Lower lobe of right lung (tissue), 2 donors: ENCODE results near the gene SLC2A4RG. TPM values are rescaled to one million over a fixed set of nuclear protein-coding genes. Genes with fewer than 3 reads are reported as not detected.

ENCODE experiments used
- ATAC-seq, 2 donors: fragments of 200-7000 bp; cut with Tn5 transposase; one replicate each; pipeline ENCODE4 v1.9.1; 2020 to 2022; ENCODE audit warnings: mild to moderate bottlenecking in 2 of 2, moderate library complexity in 2 of 2
- DNase-seq: peaks from one replicate; pipeline ENCODE4 v3.0.0-alpha.2; 2020
- H3K27ac ChIP-seq: fragments of 200-600 bp; one replicate; pipeline ENCODE4 v1.8.0; 2022
- H3K27me3 ChIP-seq: fragments of 200-600 bp; one replicate; pipeline ENCODE4 v1.8.0; 2022; ENCODE audit warnings: low read depth
- H3K36me3 ChIP-seq: fragments of 200-600 bp; one replicate; pipeline ENCODE4 v1.8.0; 2022; ENCODE audit warnings: mild to moderate bottlenecking
- H3K4me1 ChIP-seq: fragments of 200-600 bp; one replicate; pipeline ENCODE4 v1.8.0; 2022
- H3K4me3 ChIP-seq: fragments of 200-600 bp; one replicate; pipeline ENCODE4 v1.8.0; 2022; ENCODE audit warnings: mild to moderate bottlenecking
- H3K9me3 ChIP-seq: fragments of 200-600 bp; one replicate; pipeline ENCODE4 v1.8.0; 2022
- CTCF ChIP-seq: fragments of 200-600 bp; IDR thresholded peaks from one replicate; pipeline ENCODE4 v1.8.0; 2022; ENCODE audit warnings: antibody characterized with exemption, mild to moderate bottlenecking
- intact Hi-C: fragments of 100-400 bp; cut with DNase I; formaldehyde crosslinking; loops from one replicate; pipeline ENCODE4 v1.11.0; 2022
- total RNA-seq: library from RNA; stranded (reverse); fragmentation: NEBNext Ultra II Directional; extraction: Animal tissue kit (Norgen Biotek cat#: 25700); gene quantifications from one replicate; pipeline ENCODE4 v1.2.1, GENCODE V29; 2021
- donor health status: DM: no; HTN: yes; CAD: no; lungs with severe emphysema.

The SLC2A4RG gene
- total RNA-seq, 1 donor from 2014 or later: 50.5 TPM

GRCh38 chr20:63789836-63790571 is 50.4 kb downstream of the SLC2A4RG start:
- Histone ChIP-seq H3K4me1 (no peaks in the 10 kb centered on the region), H3K27me3 (no peaks in the 10 kb centered on the region), H3K4me3 (no peak overlapping the region), H3K36me3 (peaks cover 21% of the 10 kb centered on the region), H3K27ac (no peak overlapping the region), H3K9me3 (no peaks in the 10 kb centered on the region)
- DNase-seq (no peak), ATAC-seq (no peak)
- intact Hi-C loops: no loop called here
- no peak for TF ChIP-seq CTCF

- DNase-seq (no peak), ATAC-seq (no peak)
- Histone ChIP-seq H3K36me3 (peaks cover 21% of the 10 kb centered on the region), H3K27ac (no peak overlapping the region), H3K4me1 (no peaks in the 10 kb centered on the region), H3K9me3 (no peaks in the 10 kb centered on the region), H3K27me3 (no peaks in the 10 kb centered on the region), H3K4me3 (no peak overlapping the region)
- TF ChIP-seq CTCF: no peak
- intact Hi-C loops: no loop called here
These were observed 51.1 kb downstream of the SLC2A4RG start for GRCh38 chr20:63790572-63791168.

GRCh38 chr20:63791497-63792156 is 52.1 kb downstream of the SLC2A4RG start:
- Histone ChIP-seq H3K4me3 (no peak overlapping the region), H3K27ac (no peak overlapping the region), H3K36me3 (peaks cover 21% of the 10 kb centered on the region), H3K9me3 (no peaks in the 10 kb centered on the region), H3K27me3 (no peaks in the 10 kb centered on the region), H3K4me1 (no peaks in the 10 kb centered on the region)
- DNase-seq: no peak
- TF ChIP-seq CTCF: no peak
- no peak for ATAC-seq
- intact Hi-C loops: no loop called here

GRCh38 chr20:63792866-63793265 is 53.3 kb downstream of the SLC2A4RG start:
- Histone ChIP-seq H3K27me3 (no peaks in the 10 kb centered on the region), H3K27ac (no peak overlapping the region), H3K4me1 (no peaks in the 10 kb centered on the region), H3K36me3 (peaks cover 19% of the 10 kb centered on the region), H3K9me3 (no peaks in the 10 kb centered on the region), H3K4me3 (no peak overlapping the region)
- no peak for ATAC-seq
- intact Hi-C loops: no loop called here
- DNase-seq: no peak
- no peak for TF ChIP-seq CTCF

Other genes starting within 250 kb of the SLC2A4RG start
- gene EEF1A2, start 240.7 kb upstream of the SLC2A4RG start, total RNA-seq: 0.77 TPM
- 305 TPM for gene PPDPF, start 219.0 kb upstream of the SLC2A4RG start, total RNA-seq
- gene PTK6, start 202.4 kb upstream of the SLC2A4RG start, total RNA-seq: 4.2 TPM
- gene SRMS, start 192.0 kb upstream of the SLC2A4RG start, total RNA-seq: not detected
- gene FNDC11, start 185.6 kb upstream of the SLC2A4RG start, total RNA-seq: 1.3 TPM
- 59.6 TPM for gene HELZ2, start 165.5 kb upstream of the SLC2A4RG start, total RNA-seq
- 9.7 TPM for gene GMEB2, start 112.7 kb upstream of the SLC2A4RG start, total RNA-seq
- 12.1 TPM for gene STMN3, start 86.4 kb upstream of the SLC2A4RG start, total RNA-seq
- gene RTEL1, start 81.5 kb upstream of the SLC2A4RG start, total RNA-seq: 23.8 TPM
- 5.3 TPM for gene TNFRSF6B, start 43.1 kb upstream of the SLC2A4RG start, total RNA-seq
- 44.3 TPM for gene ARFRP1, start 31.8 kb upstream of the SLC2A4RG start, total RNA-seq
- 27.2 TPM for gene ZGPAT, start 31.7 kb upstream of the SLC2A4RG start, total RNA-seq
- 8.7 TPM for gene LIME1, start 3.1 kb upstream of the SLC2A4RG start, total RNA-seq
- 9.9 TPM for gene ZBTB46, start 91.5 kb downstream of the SLC2A4RG start, total RNA-seq
- gene ABHD16B, start 121.7 kb downstream of the SLC2A4RG start, total RNA-seq: not detected
- 76.9 TPM for gene TPD52L2, start 125.5 kb downstream of the SLC2A4RG start, total RNA-seq
- 54.5 TPM for gene DNAJC5, start 155.3 kb downstream of the SLC2A4RG start, total RNA-seq
- gene UCKL1, start 216.6 kb downstream of the SLC2A4RG start, total RNA-seq: 31.5 TPM
- gene ZNF512B, start 230.2 kb downstream of the SLC2A4RG start, total RNA-seq: 13.7 TPM
- gene SAMD10, start 239.9 kb downstream of the SLC2A4RG start, total RNA-seq: 3.6 TPM
- 57.2 TPM for gene PRPF6, start 241.4 kb downstream of the SLC2A4RG start, total RNA-seq